Measurements from ENCODE around the gene LRRC28.

Gene LRRC28

GRCh38 chr15:99413955-99414754, 162.9 kb downstream of the LRRC28 start:
- no peaks in the 10 kb centered on the region for H3K27me3 ChIP-seq (ENCODE audit: control insufficient read depth, low read length)
- no peaks in the 10 kb centered on the region for H3K9me3 ChIP-seq (ENCODE audit: control insufficient read depth, insufficient read depth, low read length)
- TF ChIP-seq EZH2phosphoT487 (IDR thresholded peaks at IDR 0.05; ENCODE audit: borderline replicate concordance, low read length) = no peak
- TF ChIP-seq, protein P1, sequence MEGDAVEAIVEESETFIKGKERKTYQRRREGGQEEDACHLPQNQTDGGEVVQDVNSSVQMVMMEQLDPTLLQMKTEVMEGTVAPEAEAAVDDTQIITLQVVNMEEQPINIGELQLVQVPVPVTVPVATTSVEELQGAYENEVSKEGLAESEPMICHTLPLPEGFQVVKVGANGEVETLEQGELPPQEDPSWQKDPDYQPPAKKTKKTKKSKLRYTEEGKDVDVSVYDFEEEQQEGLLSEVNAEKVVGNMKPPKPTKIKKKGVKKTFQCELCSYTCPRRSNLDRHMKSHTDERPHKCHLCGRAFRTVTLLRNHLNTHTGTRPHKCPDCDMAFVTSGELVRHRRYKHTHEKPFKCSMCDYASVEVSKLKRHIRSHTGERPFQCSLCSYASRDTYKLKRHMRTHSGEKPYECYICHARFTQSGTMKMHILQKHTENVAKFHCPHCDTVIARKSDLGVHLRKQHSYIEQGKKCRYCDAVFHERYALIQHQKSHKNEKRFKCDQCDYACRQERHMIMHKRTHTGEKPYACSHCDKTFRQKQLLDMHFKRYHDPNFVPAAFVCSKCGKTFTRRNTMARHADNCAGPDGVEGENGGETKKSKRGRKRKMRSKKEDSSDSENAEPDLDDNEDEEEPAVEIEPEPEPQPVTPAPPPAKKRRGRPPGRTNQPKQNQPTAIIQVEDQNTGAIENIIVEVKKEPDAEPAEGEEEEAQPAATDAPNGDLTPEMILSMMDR (IDR thresholded peaks at IDR 0.05; ENCODE audit: low read depth, low read length, poor library complexity, severe bottlenecking) = no peak
- no peaks in the 10 kb centered on the region for H3K4me1 ChIP-seq (ENCODE audit: control insufficient read depth, low read length)
- no peak overlapping the region for H3K4me3 ChIP-seq (ENCODE audit: low read length)
- H4K20me1 ChIP-seq (ENCODE audit: control insufficient read depth, insufficient read depth, low read depth, low read length) = no peaks in the 10 kb centered on the region
- H3K79me2 ChIP-seq (ENCODE audit: control insufficient read depth, low read length) = no peaks in the 10 kb centered on the region
- no peak overlapping the region for H3K4me2 ChIP-seq (ENCODE audit: low read length)
- no peaks in the 10 kb centered on the region for H3K9me2 ChIP-seq (replicated peaks; ENCODE audit: control insufficient read depth, low read length)
- no peaks in the 10 kb centered on the region for H3K36me3 ChIP-seq (ENCODE audit: control insufficient read depth, low read length)
- no peaks in the 10 kb centered on the region for H3F3A ChIP-seq (ENCODE audit: control insufficient read depth, insufficient read depth)
- H3K27ac ChIP-seq (ENCODE audit: low read depth, low read length) = no peak overlapping the region

DNA sequence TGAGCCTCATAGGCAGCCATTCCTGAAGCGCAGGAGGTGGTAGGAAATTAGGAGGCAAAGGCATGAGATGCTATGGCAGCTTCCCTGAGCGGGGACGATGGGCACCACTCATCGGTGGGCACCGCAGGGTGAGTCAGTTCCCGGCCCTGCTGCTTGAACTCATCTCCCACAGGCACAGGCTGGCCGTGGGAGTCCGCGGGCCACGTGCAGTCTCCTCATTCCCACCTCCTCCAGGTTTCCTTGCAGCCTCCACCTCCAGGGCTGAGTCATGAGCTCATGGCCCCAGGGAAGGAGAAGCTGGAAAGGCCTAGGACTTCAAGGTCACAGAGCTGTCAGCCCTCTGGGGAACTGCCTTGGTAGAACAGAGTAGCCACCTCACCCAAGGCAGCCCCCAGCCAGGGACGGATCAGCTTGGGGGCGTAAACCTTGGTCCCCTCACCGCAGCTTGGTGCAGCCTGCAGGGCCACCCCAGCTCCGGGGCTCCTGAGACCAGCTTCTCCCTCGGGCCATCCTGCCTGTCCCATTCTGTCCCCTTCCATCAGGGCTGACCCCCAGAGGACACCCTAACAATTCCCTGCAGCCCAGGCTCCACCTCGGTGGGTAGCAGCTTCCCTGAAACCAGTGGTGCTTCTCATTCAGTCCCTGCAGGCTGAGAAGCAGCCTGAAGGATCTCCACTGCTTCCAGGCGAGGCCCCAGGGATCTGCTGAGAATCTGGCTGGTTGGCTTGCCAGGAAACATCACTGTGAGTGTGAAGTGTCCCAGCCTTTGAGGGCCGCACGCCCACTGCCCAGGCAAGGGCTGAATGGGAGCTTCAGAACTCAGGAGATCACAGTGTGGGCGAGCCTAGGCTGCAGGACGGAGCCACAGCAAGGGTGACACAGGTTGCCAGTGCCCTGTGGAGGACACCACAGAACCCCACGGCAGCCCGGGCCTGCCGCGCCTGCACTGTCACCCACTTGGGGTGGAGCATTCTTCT, 163.8 kb downstream of the LRRC28 start:
- H3K4me1 ChIP-seq (ENCODE audit: control insufficient read depth, low read length) = no peaks in the 10 kb centered on the region
- H3F3A ChIP-seq (ENCODE audit: control insufficient read depth, insufficient read depth) = no peaks in the 10 kb centered on the region
- no peaks in the 10 kb centered on the region for H4K20me1 ChIP-seq (ENCODE audit: control insufficient read depth, insufficient read depth, low read depth, low read length)
- no peaks in the 10 kb centered on the region for H3K36me3 ChIP-seq (ENCODE audit: control insufficient read depth, low read length)
- TF ChIP-seq, protein P1 (IDR thresholded peaks at IDR 0.05; ENCODE audit: low read depth, low read length, poor library complexity, severe bottlenecking) = no peak
- no peak for TF ChIP-seq EZH2phosphoT487 (IDR thresholded peaks at IDR 0.05; ENCODE audit: borderline replicate concordance, low read length)
- H3K27ac ChIP-seq (ENCODE audit: low read depth, low read length) = no peak overlapping the region
- no peaks in the 10 kb centered on the region for H3K9me3 ChIP-seq (ENCODE audit: control insufficient read depth, insufficient read depth, low read length)
- no peak overlapping the region for H3K4me3 ChIP-seq (ENCODE audit: low read length)
- H3K4me2 ChIP-seq (ENCODE audit: low read length) = no peak overlapping the region
- H3K27me3 ChIP-seq (ENCODE audit: control insufficient read depth, low read length) = no peaks in the 10 kb centered on the region
- no peaks in the 10 kb centered on the region for H3K79me2 ChIP-seq (ENCODE audit: control insufficient read depth, low read length)
- H3K9me2 ChIP-seq (replicated peaks; ENCODE audit: control insufficient read depth, low read length) = no peaks in the 10 kb centered on the region

- Histone ChIP-seq H3F3A (ENCODE audit: control insufficient read depth, insufficient read depth) (no peaks in the 10 kb centered on the region), H3K4me1 (ENCODE audit: control insufficient read depth, low read length) (no peaks in the 10 kb centered on the region), H3K27me3 (ENCODE audit: control insufficient read depth, low read length) (no peaks in the 10 kb centered on the region), H3K9me3 (ENCODE audit: control insufficient read depth, insufficient read depth, low read length) (no peaks in the 10 kb centered on the region), H3K36me3 (ENCODE audit: control insufficient read depth, low read length) (no peaks in the 10 kb centered on the region), H3K27ac (ENCODE audit: low read depth, low read length) (no peak overlapping the region), H3K9me2 (replicated peaks; ENCODE audit: control insufficient read depth, low read length) (no peaks in the 10 kb centered on the region), H3K4me2 (ENCODE audit: low read length) (no peak overlapping the region), H4K20me1 (ENCODE audit: control insufficient read depth, insufficient read depth, low read depth, low read length) (no peaks in the 10 kb centered on the region), H3K4me3 (ENCODE audit: low read length) (no peak overlapping the region), H3K79me2 (ENCODE audit: control insufficient read depth, low read length) (no peaks in the 10 kb centered on the region)
- TF ChIP-seq, protein P1 (IDR thresholded peaks at IDR 0.05; ENCODE audit: low read depth, low read length, poor library complexity, severe bottlenecking) = no peak
- no peak for TF ChIP-seq EZH2phosphoT487 (IDR thresholded peaks at IDR 0.05; ENCODE audit: borderline replicate concordance, low read length)
Measured at GRCh38 chr15:99416191-99417188, 165.2 kb downstream of the LRRC28 start.

Data from DOHH2 (cell line).